HG02840 (cell line): ENCODE measurements around the gene MYO1D.
"Not testable (repeated sequence)": the region's sequence is repeated elsewhere in the genome, so short reads cannot be mapped to it uniquely, and the experiment has no call there.

Experiments
- ATAC-seq: cut with Tn5 transposase; IDR thresholded peaks from one replicate; pipeline ENCODE4 v1.9.1; 2021; ENCODE audit warnings: mild to moderate bottlenecking, moderate library complexity, moderate number of reproducible peaks; ENCODE audit not compliant: unreplicated experiment, low FRiP score

MYO1D gene

GRCh38 chr17:32821987-32822934, 54.7 kb downstream of the MYO1D start:
- not testable (repeated sequence) for ATAC-seq

GRCh38 chr17:32820440-32820839, 56.5 kb downstream of the MYO1D start:
- ATAC-seq, result no peak

GRCh38 chr17:32819787-32820186, 57.1 kb downstream of the MYO1D start:
- no peak for ATAC-seq

GRCh38 chr17:32819035-32819434, 57.9 kb downstream of the MYO1D start:
- no peak for ATAC-seq

GRCh38 chr17:32815460-32815859, 61.5 kb downstream of the MYO1D start:
- ATAC-seq, result no peak

GRCh38 chr17:32814836-32815235, 62.1 kb downstream of the MYO1D start:
- no peak for ATAC-seq

GRCh38 chr17:32813021-32813420, 63.9 kb downstream of the MYO1D start:
- no peak for ATAC-seq

- ATAC-seq, result no peak
Observed at GRCh38 chr17:32810690-32811089, 66.2 kb downstream of the MYO1D start.

GRCh38 chr17:32807577-32807976, 69.3 kb downstream of the MYO1D start:
- ATAC-seq, result no peak

GRCh38 chr17:32806646-32807045, 70.3 kb downstream of the MYO1D start:
- ATAC-seq, result no peak

GRCh38 chr17:32805029-32805976, 71.6 kb downstream of the MYO1D start:
- ATAC-seq, result no peak

GRCh38 chr17:32803544-32803943, 73.4 kb downstream of the MYO1D start:
- no peak for ATAC-seq

- no peak for ATAC-seq
Observed at GRCh38 chr17:32802306-32802705, 74.6 kb downstream of the MYO1D start.

GRCh38 chr17:32801641-32802040, 75.3 kb downstream of the MYO1D start:
- ATAC-seq, result no peak

GRCh38 chr17:32801193-32801592, 75.7 kb downstream of the MYO1D start:
- no peak for ATAC-seq

- ATAC-seq, result no peak
Observed at GRCh38 chr17:32798938-32799337, 78.0 kb downstream of the MYO1D start.

GRCh38 chr17:32795339-32795979, 81.5 kb downstream of the MYO1D start:
- ATAC-seq, result no peak

- no peak for ATAC-seq
Observed at GRCh38 chr17:32794533-32795246, 82.2 kb downstream of the MYO1D start.

- ATAC-seq, result no peak
Observed at GRCh38 chr17:32793841-32794240, 83.1 kb downstream of the MYO1D start.

- ATAC-seq, result no peak
Observed at GRCh38 chr17:32792207-32792606, 84.7 kb downstream of the MYO1D start.
